Left hindlimb (tissue), 1 donor: Measurements from ENCODE around the gene DLG5.

ENCODE experiments used
- DNase-seq: peaks from one replicate; pipeline ENCODE4 v3.0.0-alpha.2; 2018

Gene DLG5

DNA sequence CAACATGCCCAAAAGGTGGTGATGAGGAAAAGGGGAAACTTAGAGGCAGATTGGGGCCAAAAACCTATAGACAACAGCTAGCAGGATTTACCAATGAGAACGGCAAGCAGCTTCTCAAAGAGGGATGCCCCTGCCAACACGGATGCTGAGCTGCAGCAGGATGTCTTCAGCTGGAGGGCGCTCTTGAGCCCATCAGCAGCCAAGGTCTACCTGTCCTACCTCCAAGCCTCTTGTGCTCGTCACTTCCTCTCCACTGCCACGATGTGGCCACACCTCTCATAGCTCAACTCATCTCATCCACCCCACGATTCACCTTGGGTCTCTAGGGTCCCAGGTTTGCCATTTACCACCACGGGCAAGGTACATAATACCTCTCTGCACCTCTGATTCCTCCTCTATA lies 36.5 kb downstream of the DLG5 start:
- no peak for DNase-seq

DNA sequence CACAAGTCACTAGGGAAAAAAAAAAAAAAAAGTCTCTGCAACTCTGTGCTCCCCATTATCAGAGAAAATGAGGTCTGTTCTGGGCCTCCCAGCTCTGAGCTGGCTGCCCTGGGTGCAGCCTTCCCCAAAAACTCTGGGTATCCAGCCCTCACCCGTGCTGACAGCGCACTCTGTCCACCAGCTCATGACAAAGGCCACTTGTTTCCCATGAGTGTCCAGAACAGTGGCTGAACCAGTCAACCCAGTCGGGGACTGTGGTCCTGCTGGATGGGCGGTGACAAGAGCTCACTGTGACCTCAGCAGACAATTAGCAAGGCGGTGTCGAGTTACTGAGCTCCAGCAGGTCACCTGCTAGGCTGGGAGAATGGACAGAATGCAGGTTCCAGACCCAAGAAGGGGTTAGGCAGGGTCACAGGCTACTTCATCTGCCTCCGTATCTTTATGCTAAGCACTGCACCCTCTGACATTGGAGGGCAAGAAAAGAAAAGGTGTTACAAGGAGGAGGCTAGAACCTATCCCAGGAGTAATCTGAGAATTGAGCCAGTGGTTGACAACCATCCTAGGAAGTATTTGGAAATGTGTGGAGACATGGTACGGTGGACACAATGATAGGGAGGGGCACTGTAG lies 37.2 kb downstream of the DLG5 start:
- no peak for DNase-seq

DNA sequence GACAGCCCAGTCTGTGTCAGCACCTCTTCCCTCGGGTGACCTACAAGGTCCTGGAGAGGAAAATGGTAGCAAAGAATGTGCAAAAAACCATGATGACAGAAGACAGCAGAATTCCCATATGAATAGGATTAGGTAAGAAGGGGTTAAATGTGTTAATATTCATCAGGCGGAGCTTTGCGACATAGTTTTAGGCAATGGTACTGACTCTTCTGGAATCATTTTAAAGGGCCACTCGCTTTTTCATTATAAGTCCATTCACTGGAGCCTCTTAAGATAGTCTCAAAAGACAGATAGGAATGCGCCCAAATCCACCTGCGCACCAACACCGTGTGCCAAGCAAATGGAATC lies 38.2 kb downstream of the DLG5 start:
- DNase-seq: no peak

DNA sequence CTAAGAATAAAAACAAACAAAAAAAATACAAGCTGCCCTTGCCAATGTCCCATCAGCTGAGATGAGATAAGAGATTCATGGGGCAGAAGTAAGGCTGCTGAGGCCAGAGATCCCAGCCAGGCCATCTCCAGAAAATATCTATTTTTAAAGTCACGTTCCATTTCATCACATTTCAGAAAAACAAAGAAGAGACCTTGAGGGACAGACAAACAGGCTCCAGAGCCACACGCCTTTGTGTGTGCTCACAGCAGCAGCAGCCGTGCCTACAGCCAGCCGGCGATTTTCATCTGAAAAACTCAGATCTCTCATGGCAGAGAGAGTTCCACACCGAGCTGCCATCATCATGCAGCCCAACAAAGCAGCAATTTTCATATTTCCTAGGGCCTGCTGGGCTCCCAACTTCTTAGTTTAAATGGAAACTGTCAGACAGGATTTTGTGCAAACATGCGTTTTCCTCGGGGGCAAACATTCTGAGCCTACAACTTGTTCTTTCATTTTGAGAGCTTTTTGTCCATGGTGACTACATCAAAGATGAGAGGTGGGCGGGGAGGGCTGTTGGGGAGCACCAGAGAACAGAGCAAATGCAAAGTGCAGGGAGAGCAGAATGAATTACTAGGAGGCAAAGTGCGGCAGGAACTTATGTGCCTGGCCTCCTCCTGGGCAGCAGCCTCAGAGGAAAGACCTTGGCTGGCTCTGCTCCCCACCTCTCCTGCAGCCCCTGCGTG lies 38.8 kb downstream of the DLG5 start:
- no peak for DNase-seq

DNA sequence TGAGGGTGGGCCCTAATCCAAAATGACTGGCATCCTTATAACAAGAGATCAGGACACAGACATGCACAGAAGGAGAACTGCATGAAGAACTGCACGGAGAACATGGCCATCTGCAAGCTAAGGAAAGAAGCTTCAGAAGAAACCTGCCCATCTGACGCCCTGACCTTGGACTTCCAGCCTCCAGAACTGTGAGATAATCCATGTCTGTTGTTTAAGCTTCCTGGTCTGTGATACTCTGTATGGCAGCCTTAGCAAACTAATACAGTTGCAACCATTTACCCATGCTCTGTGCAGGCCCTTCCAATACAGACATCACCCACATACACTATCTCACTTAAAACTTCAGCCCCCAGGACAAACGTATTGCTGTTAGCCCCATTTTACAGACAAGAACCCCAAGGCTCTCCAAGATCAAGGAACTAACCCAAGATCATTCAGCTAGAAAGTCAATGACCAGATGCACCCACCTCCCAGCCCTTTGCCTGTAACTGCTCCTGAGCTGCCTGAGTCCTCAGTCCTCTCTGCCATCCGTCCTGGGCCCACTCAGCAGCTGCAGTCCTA lies 39.7 kb downstream of the DLG5 start:
- DNase-seq: no peak

DNA sequence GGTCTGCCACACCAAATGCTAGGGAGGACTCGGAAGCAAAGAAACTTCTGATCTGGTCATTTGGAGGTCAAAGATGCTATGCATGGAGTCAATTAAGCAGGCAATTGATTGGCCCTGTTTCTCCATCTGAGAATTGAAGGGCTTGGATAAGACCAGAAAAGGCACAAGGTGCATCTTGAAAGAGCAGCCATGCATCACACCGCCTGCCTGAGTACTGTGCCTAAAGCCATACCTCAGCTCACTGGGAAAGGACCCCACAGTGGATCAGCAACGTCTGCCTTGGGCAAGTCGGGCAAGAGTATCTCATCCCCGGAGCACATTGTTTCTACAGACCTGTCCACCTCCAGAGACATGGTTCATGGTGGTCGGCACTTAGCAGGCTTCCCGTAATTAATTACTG lies 42.4 kb downstream of the DLG5 start:
- no peak for DNase-seq

DNA sequence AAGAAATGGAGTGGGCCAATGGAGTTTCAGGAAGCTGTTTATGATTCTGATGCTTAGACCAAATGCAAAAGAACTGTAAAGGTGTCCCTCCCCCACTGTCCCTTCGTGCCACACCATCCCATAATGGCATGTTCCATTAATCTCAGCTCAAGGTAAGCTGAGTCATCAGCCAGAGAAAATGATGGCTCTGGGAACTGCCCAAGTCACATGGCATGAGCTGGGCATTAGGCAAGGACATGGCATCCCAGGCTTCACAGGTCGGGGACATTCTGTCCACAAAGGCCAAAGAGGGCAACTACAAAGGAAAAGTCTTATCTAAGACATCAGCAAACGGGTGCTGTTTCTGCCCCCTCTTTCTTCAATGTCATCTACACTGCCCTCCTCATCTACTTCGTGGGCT lies 44.9 kb downstream of the DLG5 start:
- no peak for DNase-seq

DNA sequence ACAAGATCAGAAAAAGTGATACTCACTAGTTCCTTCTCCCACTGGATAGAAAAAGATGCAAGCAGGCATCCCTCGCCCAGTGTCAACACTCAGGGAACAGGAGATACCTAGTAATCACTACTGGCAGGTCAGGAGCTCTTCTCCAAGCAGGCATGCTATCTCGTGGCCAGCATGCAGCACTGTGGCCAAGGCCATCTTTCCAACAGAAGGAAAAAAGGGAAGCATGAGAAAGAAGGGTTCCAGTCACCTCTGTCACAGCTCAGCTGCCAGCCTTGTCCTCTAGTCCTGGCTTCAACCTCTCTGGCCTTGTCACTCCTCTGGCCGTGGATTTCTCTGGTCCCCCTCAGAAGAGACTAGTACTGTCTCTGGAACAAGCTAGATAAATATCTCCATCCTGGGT lies 45.3 kb downstream of the DLG5 start:
- DNase-seq: no peak

DNA sequence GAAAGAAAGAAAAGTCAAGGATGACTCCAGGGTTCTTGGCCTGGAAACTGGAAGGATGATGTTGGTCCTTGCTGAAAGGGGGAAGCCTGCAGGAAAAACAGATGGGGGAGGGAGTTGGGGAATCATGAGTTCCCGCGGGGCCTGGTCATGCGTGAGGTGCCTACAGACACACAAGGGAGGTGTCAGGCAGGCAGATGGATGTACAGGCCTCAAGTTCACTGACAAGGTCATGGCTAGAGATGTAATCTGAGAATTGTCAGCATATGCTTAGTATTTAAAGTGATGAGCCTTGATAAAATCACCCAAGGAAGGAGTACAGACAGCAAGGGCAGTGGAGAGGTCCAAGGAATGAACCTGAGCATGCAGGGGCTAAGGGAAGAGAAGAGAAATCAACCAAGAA lies 46.8 kb downstream of the DLG5 start:
- DNase-seq: no peak

DNA sequence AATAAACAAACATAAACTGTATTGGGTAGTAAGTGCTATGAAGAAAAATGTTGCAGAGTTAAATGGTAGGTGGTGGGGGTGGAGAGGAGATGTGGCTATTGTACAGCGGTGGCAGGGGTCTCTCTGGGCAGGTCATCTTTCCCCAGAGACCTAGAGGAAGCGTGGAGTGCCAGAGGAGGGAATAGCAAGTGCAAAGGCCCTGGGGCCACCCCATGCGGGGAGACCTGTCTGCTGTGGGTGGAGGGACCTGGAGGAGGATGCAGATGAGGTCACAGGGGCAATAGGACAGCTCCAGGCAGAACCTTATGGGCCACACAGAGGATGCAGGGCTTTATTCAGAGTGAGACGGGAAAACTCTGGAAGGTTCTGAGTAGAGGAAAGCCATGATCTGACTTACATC lies 47.5 kb downstream of the DLG5 start:
- no peak for DNase-seq

DNA sequence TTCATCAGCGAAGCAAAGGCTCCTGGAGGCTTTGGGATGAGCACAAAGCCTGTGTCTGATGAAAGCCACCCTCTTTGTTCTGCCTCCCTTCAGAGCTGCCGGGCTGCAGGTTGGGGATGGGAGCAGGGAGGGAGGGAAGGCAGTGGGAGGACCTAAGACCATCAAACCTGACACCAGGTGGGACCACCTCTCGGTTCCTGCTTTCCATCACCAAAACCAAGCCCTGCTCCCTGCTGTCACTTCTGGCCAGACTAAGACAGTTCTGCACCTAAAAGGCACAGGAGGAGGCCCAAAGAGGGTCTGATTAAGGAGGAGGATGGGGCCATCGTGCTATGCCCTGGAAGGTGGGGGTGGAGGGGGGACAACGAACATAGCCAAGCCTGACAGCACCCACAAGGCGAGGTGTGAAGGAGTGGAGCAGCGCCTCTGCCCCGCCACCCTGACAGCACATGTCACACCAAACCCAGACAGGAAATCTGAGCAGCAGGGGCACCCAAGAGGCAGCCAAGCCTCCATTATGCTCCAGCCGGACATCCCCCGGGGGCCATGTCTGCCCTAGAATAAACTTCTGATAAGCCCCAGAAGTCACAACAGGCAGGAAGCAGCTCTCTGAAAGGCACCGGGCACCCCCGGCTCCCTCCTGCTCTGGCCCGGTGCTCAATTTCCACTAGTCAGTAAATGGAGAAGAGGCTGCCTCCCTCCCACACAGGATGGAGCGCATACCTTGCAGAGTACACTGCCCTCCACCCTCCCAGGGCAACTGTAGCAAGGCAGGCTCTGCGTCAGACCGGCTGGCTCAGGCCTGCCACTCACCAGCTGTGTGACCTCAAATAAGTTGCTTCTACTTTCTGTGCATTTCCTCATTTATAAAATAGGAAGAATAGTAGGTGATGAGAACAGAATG lies 48.9 kb downstream of the DLG5 start:
- DNase-seq: no peak

DNA sequence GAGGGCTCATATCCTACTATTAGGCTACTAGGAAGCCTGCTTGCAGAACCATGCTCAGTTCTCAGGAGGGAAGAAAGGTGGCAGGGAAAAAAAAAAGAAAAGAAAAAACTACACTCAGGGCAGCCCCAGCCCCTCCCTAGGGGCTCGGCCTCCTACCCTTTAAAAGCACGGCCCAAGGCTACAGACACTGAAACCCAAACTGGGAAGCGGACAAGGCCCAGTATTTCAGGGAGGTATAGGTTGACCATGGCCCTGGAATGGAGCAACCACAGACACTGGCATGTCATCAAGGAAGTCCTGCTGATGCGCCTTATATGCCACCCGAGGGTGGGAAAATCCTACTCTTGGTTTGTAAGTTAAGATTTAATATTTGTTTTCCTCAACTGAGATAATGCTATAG lies 50.8 kb downstream of the DLG5 start:
- no peak for DNase-seq

DNA sequence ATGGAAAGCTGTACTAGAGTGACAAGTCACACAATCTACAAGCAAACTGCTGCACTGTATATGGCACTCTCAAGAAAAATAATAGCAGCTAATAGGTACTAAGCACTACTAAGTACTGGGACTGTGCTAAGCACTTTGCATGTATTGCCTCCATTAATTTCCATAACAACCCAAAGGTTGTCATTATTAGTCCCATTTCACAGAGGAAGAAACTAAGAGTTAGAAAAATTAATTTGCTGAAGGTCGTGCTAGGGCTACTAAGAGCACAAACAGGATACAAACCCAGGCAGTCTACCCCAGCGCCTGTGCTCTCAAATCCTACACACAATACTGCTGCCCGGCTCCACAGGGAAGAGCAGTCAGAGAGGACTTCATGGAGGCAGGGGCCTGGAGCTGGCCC lies 51.7 kb downstream of the DLG5 start:
- no peak for DNase-seq

DNA sequence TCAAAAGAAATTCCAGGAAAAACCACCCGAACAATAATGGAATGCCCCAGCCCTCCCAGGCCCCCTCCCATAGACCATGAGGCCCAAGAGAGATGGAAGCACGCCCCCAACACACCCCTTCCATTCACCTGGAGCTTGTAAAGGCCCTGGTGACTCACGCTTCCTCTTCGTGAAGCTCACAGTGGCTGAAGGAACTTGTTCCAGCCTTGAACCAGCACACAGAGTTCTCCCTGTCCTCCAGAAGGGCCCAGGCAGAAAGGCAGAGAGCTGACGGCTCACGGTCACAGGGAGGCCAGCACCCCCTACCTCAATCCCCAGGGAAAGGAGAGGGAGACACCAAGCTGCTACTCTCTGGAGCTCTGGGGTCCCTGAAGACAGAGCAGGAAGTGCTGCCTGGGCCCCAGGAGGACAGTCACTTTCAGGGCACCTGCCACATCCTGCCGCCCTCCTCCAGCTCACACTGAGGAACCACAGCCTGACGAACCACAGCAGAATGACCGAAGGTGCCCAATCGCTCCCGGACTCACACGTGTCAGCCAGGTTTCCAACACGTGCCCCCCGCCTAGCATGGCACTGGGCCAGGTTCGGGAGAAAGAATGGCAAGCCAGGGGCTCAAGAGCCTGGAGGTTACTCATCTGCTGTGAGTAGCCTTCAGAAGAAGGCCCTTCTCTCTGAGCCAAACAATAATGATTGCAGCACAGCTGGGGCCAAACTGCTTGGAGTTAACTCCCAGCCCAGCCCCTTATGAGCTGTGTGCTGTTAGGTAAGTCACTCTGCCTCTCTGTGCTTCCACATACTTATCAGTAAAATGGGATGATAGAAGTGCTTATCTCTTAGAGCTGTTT lies 52.8 kb downstream of the DLG5 start:
- DNase-seq: no peak

DNA sequence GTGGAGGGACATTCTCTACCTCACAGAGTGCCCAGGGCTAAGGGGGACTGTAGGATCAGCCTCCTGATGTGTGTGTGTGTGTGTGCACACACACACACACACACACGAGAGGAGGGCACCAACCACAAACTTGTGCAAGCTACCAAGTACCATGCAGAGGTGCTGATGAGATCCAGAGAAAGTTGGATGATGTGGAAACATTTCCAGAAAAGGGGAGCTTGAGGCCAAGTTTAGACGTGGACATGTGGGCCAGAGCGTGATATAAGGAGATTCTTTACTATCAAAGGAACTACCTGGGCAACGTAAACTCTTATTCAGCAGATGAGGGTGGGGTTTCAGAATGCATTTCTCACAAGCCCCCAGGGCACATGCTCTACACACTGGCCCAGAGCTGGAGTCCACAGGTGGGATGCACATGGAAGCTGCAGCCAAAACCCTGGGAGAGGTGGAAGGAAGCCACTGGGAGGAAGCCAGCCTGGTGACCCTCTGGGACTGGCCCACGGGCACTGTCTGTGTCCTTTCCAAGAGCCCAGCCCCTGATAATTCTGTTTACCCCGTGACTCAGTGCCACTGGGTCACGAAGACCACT lies 53.5 kb downstream of the DLG5 start:
- no peak for DNase-seq

DNA sequence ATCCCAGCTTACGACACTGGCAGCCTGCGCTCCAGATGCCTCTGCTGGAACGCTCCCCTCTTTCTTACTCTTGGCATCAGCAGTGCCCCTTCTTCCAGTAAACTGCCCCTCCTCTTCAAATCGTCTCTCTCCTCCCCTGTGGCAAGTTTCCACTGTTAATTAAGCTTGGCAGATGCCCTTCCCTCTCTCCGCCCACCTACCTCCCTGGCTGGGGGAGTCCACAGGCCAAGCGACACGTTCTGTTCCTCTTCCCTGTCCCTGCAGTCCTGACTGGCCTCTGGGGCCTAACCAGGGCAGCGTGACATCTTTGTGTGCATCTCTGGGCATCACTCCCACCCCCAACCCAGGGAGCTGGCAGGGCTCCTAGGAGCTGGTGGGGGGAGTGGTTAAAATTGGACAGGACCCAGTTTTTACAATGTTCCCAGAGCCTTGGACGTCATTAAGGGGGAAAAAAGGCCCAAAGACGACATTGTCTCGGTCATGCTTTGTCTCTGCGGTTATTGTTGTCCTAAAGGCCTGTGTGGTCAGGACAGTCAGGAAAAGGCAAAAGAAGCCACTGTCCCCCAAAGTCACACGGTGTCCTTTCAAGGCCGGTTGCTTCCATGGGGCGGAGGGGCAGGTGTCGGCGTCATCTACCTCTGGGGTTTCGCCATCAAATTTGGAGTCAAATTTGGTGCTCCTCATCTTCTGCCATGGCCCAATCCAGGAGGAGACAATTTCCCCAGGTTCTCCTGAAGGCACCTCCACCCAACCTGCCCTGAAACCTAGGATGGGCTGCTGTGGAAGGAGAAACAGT lies 54.2 kb downstream of the DLG5 start:
- DNase-seq: peak; percentile 68

DNA sequence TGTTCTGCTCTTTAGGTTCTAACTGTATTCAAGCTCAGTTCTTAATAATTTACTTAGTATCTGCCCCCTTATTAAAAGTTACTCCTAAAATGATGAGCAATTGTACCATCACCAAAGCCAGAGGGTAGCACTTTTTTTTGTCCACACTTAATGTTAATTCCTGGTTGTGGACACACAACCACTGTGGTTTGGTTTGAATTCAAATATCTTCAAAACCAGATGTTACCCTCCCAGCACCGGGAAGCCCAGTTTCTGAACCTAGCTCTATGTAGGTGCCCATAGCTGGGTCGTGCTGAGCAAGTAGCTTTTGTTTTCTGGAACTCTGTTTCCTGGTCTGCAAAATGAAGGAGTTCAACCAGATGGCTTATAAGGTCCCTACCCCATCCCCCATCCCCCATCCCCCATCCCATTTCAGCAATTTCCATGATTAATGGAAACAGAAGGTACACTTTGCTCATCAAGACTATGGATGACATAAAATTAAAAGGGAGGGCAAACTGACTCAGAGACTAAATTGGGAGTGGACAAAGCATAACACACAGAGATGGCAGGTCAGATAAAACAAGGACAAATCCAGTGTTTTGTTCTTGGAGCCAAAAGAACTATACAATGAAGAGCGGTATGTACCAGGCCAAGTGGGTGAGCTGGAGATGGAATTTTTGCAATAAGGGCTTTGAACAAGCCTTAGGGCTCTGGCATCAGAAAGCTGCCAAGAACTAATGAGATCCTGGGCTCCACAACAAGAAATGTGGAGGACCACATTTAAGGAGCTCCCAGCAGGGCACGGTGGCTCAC lies 56.7 kb downstream of the DLG5 start:
- no peak for DNase-seq

DNA sequence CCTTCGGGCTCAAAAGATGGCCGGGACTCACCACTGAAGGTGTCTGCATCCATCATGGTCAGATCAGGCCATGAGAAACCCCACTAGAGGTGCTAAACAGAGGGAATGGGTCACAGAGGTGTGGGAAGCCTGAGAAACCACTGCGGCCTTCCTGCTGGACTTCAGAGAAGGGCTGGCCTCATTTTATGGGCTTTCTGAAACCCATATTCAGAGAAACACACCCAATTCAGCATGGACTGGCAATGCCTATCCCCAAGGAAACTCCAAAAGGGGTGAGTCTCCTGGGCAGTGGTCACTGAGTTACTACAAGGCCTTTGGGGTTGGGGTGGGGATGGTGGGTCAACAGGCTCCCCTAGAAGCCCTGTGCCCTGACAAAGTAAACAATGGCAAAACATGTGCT lies 58.0 kb downstream of the DLG5 start:
- no peak for DNase-seq

DNA sequence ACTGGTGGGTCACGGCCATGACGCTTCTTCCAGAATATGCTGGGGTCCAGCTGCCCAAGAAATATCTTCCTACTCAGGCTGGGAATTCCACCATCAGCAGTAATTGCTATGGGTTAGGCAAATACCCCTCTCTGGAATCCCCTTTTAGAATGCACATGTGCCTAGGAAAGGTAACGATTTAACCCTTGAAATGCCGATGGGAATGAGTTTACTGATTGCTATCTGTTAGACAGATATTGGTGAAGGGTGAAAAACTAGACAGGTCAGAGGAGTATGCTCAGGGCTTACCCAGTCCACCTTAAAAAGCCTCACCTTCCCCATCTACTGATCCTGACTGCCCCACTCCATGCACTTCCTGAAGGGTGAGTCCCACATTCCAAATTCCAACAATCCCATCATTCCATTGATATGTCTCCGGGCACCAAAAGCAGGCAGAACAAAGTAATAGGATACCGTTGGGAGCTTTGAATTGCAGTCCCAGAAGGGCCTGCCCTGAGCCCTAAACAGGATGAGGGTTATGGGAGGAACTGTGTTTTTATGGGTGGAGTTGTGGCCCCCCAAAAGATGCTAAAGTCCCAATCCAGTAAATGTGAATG lies 59.3 kb downstream of the DLG5 start:
- DNase-seq: no peak

DNA sequence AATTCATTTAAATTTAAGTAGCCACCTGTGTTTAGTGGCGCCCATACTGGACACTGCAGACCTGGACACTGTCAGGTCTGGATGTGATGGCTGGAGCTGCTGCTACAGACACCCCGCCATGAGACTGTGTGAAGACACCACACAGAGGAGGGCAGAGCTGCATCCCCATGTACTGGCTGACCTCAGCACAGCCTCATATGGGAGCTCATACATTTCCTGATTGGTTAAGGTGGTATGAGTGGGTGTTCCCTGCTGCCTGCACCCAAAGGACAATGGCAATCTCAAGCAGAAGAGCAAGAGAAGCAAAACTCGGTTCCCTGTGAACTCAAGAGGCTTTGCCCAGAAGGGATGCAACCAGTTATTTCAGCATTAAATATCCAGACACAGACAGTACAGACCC lies 60.0 kb downstream of the DLG5 start:
- no peak for DNase-seq
